ENCODE results near the gene TRPV5.

GRCh38 chr7:142941541-142941940 lies 8.0 kb upstream of the TRPV5 start:
- TF ChIP-seq, protein P1, sequence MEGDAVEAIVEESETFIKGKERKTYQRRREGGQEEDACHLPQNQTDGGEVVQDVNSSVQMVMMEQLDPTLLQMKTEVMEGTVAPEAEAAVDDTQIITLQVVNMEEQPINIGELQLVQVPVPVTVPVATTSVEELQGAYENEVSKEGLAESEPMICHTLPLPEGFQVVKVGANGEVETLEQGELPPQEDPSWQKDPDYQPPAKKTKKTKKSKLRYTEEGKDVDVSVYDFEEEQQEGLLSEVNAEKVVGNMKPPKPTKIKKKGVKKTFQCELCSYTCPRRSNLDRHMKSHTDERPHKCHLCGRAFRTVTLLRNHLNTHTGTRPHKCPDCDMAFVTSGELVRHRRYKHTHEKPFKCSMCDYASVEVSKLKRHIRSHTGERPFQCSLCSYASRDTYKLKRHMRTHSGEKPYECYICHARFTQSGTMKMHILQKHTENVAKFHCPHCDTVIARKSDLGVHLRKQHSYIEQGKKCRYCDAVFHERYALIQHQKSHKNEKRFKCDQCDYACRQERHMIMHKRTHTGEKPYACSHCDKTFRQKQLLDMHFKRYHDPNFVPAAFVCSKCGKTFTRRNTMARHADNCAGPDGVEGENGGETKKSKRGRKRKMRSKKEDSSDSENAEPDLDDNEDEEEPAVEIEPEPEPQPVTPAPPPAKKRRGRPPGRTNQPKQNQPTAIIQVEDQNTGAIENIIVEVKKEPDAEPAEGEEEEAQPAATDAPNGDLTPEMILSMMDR (IDR thresholded peaks at IDR 0.05; ENCODE audit: low read depth, low read length): no peak
- TF ChIP-seq POLR2A (IDR thresholded peaks at IDR 0.05; ENCODE audit: extremely low read depth, insufficient read length) (no peak), MYC (IDR thresholded peaks at IDR 0.05; ENCODE audit: low read depth, low read length) (no peak)

Measured in NB4 (cell line).